Peyer's patch (tissue), 4 donors: Measurements from ENCODE around the gene ADGRB3.

Experiments used
- POLR2A ChIP-seq, 2 donors: fragments of 450-650 bp; IDR thresholded peaks; one replicate each; pipeline ENCODE4 v1.5.1; 2017; ENCODE audit warnings: antibody characterized with exemption in 2 of 2, mild to moderate bottlenecking in 2 of 2, moderate library complexity in 2 of 2
- TF ChIP-seq, protein P1 (sequence below), 6 experiments: fragments of 450-650 bp in 4 of 6; fragments of 200-600 bp in 2 of 6; sonication (generic) in 1 of 6; IDR thresholded peaks; one replicate each; pipeline ENCODE4 v1.5.1; 2017 to 2019; ENCODE audit warnings: antibody characterized with exemption in 6 of 6, mild to moderate bottlenecking in 3 of 6, moderate library complexity in 1 of 6

DNA sequence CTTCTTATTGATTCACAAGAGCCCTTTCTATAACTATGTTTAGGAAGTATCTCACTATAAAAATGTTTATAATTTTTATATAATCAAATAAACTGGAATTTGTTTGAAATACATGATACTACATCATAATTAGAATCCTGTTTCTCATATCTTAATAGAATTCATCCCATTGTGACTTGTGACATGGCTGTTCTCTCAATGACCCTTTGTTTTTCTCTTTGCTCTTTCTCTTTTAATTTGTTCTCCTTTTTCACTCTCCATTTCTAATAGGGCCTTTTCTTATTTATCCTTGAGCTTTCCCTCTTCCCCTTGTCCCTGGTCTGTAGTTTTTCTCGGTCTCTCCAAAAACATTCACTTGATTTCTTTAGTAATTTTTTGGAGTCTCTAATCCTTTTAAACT lies 111.3 kb downstream of the ADGRB3 start:
- TF ChIP-seq, protein P1, sequence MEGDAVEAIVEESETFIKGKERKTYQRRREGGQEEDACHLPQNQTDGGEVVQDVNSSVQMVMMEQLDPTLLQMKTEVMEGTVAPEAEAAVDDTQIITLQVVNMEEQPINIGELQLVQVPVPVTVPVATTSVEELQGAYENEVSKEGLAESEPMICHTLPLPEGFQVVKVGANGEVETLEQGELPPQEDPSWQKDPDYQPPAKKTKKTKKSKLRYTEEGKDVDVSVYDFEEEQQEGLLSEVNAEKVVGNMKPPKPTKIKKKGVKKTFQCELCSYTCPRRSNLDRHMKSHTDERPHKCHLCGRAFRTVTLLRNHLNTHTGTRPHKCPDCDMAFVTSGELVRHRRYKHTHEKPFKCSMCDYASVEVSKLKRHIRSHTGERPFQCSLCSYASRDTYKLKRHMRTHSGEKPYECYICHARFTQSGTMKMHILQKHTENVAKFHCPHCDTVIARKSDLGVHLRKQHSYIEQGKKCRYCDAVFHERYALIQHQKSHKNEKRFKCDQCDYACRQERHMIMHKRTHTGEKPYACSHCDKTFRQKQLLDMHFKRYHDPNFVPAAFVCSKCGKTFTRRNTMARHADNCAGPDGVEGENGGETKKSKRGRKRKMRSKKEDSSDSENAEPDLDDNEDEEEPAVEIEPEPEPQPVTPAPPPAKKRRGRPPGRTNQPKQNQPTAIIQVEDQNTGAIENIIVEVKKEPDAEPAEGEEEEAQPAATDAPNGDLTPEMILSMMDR (IDR thresholded peaks at IDR 0.05) = no peak
- no peak for TF ChIP-seq POLR2A (IDR thresholded peaks at IDR 0.05)
